Sciatic nerve (tissue), 2 donors: ENCODE data around the gene LRP1B. TPM values are rescaled to one million over a fixed set of nuclear protein-coding genes. Genes with fewer than 3 reads are reported as not detected.

Experiments
- ATAC-seq: fragments of 200-7000 bp; cut with Tn5 transposase; one replicate; pipeline ENCODE4 v1.9.1; 2020; ENCODE audit warnings: mild to moderate bottlenecking, moderate library complexity
- DNase-seq: peaks from one replicate; pipeline ENCODE4 v3.0.0-alpha.2; 2020; ENCODE audit warnings: low spot score
- intact Hi-C: fragments of 100-400 bp; cut with DNase I; formaldehyde crosslinking; loops from one replicate; pipeline ENCODE4 v1.14.2; 2022
- total RNA-seq: library from RNA; stranded (reverse); fragmentation: NEBNext Ultra II Directional; extraction: Animal tissue kit (Norgen Biotek cat#: 25700); gene quantifications from one replicate; pipeline ENCODE4 v1.2.1, GENCODE V29; 2021
- donor health status: DM: no; HTN: no; CAD: no.
- donor health status: DM: no; HTN: no; CAD: no.

The LRP1B gene
- total RNA-seq, 1 donor from 2014 or later = 0.62 TPM

DNA sequence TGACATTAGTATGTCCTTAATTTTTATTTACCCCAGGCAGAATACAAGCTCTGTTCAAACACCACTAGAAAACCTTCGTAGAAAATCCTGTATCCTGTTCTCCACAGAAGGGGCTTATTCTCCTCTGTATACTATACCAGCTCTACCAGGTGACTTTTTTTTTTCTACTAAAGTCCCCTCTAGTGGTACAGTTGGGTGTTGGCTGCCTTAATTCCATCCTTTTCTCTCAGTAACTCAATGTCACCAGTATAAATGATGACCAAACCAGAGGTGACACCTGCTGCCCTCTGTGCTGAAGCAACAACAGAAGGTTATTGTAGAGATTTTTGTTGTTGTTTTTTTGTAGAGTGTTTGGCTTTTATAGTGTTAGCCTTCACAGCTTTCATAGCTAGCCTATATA lies 1322.0 kb downstream of the LRP1B start:
- DNase-seq (no peak), ATAC-seq (no peak)
- intact Hi-C loops = no loop called here

DNA sequence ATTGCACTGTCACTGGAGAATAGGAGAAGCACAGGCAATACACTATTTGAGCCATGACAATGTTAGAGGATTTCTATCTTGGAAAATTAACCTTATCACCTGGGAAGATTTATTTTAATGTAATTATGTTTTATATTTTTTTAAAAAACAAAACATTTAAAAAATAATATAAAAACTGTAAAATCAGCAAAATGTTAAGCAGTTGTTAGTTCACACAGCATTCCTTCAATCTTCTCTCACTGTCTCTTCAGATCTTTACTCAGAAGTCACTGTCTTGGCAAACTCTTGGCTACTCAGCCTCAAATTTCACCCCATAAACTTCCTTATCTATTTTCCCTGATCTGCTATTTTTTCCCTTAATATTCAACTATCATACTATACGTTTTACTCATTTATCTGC lies 1322.6 kb downstream of the LRP1B start:
- DNase-seq = no peak
- ATAC-seq = no peak
- intact Hi-C loops = no loop called here

DNA sequence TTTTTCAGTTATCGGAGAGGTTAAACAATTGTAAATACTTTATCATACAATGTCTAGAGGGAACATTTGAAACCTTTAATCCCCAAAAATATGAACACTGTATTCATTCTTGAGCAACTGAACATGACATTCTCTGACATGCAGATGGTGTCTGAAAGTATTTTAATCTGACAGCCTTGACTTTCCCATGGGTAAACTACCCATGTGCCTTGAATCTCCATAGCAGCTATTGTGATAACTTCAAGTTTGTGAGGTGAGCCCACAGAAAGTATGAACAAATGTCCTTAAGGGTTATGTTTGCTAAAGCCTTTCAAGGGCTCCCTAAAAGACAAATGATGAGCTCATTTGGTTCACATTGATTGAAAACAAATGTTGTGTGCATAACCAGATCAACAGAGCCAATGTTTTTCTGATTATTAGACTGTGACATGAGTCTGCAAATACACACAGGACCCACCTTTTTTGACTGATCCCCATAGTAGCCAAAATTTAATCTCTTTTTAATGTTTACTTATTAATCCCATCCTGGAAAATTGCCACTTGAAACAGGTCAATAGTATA lies 1326.0 kb downstream of the LRP1B start:
- DNase-seq = no peak
- intact Hi-C loops = no loop called here
- ATAC-seq = no peak

DNA sequence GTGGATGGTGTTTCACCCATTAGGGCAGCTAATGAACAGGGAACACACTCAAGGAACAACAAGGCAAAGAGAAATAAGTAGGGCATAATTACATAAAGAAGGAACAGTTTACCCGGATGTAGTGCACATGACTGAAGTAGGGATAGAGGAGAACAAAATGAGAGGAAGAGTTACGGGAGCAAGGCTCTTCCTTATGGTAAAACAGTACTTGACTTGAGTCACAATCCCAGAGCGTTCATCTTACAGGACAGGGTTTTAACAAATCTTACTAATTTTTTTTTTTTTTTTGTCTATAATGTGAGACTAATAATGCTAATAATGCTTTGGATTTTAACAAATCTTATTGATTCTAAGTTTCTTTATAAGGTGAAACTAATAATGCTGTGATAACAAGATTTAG lies 1329.5 kb downstream of the LRP1B start:
- DNase-seq (no peak), ATAC-seq (no peak)
- intact Hi-C loops = no loop called here

DNA sequence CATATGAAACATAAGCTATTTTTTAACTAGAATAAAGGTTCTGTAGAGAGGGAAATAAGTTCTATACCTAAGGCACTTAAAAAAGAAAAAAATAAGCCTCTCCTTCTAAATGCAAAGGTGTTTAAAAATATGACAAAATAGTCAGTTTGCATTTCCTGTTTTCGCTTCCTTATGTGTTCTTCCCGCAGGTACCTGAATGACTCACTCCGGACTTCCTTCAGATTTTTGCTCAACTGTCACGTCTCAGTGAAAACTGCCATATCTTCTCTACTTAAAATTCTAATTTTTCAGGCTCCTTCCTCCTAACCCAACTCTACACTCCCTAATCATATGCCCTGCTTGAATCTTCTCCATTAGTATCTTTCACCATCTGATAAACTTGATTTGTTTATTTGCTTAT lies 1333.1 kb downstream of the LRP1B start:
- intact Hi-C loops = no loop called here
- DNase-seq = no peak
- no peak for ATAC-seq

DNA sequence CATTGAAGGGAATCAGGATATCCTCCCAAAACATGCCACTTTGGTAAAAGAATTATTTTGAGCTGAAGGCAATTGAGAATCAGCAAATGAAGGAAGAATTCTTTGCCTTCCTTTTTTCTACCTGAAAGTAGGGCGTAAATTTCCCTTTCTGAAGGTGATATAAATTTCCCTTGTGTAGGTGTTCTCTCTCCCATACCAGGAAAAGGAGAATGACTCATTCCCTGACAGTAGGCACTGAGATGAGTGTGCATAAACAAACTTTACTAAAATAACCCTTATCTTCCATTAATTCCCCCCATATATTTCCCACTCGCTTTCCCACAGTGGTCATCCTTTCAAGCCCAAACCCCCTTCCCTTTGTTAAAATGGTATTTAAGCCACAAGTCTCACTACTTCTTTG lies 1339.0 kb downstream of the LRP1B start:
- DNase-seq (no peak), ATAC-seq (no peak)
- intact Hi-C loops = no loop called here

DNA sequence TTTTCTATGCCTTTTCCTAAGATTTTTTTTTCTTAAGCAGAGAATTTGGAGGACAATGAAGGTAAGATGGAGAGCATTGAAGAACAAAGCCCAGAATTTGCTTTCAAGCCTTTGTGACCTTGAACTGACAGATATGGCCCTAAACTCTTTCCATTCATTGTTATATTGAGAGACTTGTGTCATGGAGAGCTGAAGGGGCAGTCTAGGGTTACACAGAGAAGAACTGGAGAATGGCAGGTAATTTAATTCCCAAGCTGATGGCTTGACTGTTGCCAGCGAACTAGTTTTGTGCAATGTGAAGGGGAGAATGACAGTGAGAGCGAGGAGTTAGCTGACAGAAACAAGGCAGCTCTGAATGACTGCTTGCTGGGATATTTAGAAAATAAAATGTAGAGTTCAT lies 1344.2 kb downstream of the LRP1B start:
- intact Hi-C loops = no loop called here
- no peak for ATAC-seq
- DNase-seq = no peak

DNA sequence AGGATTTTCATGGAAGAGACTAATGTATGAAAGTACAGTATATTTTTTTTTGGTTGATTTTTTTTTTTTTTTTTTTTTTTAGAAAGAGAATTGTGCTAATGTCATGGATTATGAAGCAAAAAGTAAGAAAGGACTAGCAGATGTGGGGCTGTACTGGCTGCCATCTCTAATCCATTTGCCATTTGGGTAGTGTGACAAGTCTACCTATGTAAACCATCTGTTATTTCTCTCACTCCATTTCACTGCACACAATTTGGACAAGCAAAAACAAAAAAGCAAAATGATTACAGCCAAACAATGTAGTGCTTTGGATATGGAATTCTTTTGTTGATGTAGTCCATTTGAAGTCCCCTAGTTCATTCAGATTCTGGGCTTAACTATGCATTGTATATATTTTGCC lies 1355.4 kb downstream of the LRP1B start:
- DNase-seq (no peak), ATAC-seq (no peak)
- intact Hi-C loops = no loop called here

DNA sequence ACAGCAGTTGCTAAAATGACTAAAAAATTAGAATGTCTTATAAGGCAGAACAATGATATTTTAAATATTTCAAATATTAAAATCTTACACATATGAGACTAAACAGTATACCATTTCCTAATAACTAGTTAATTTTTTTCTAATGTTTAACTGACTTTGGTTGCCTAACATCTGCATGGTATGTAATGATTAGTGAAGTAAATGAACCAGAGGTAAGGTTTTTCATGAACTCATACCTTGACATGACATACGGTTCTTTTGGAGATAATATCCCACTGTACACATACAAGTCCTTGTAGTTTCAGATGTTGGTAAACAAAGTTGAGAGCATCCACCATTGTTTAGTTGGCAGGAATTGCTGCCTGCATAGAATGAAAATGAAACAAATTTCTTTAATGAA lies 1360.2 kb downstream of the LRP1B start:
- no peak for DNase-seq
- no peak for ATAC-seq
- intact Hi-C loops = no loop called here

DNA sequence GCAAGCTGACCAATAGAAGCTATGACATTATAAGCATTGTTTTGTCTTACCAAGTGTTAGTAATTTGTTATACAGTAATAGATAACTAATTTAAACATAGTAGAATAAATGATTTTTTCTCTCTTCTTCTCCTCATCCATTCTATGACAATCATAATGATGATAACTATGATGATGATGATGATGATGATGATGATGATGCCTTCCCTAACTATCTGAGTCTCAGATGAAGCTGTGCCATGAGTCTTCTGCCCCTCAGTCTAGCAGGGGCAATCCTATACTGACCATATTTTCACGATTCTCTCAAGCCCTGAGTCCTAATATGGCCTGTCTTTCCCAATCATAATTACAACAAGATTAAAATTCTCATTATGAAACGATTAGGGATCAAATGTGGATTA lies 1369.0 kb downstream of the LRP1B start:
- no peak for ATAC-seq
- intact Hi-C loops = no loop called here
- no peak for DNase-seq

DNA sequence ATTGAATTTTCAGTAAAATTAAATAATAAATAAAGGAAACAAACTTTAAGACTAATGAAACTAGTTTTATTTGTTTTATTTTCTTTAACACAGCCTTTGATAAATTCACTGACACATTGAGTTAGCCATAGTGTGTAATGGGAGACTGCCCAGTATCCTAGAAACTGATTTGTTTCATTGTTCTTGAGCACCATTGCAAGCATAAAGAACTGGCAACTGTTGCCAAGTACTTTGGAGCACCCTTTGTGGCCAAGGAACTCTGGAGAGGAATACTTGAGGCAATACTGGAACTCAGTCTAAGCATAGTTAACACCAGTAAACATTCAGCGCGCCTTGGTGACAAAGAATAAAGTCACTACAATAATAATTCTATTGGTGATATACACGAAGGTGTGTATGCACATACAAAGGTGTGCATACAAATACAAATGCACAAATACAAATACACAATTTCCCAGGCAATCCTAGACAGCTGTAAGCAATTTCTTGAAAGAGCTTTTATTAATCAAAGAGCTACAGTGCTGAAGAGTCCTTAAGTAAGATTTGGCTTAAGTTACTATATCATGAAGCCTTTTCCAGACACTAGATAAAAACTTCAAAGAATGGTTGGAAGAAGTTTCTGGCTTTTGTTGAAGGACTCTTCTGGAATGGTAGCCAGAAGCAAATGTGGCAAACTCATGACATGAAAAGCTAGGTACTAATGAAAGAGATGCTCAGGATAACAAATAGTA lies 1371.2 kb downstream of the LRP1B start:
- DNase-seq (no peak), ATAC-seq (no peak)
- intact Hi-C loops = loop anchor here (5.0 kb wide), 1 partner anchor 807 kb away; no protein-coding TSS in a partner anchor

DNA sequence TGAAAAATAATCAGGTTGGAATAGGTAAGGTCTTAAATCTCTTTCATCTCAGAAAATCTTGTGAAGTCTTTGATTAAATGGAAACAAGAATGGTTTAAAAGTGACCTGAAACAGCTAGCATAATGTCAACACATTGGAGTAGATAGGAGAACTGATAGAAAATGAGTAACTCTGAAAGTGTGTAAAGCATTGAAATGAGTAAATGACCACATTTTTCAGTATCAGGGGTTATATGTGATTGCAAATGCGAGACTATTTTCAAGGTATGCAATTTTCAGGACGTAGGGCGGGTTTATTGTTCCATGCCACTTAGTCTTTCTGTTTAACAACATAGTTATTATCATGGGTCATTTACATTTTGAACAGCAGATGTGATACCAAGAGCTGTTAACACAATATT lies 1383.2 kb downstream of the LRP1B start:
- ATAC-seq = no peak
- no peak for DNase-seq
- intact Hi-C loops = no loop called here

DNA sequence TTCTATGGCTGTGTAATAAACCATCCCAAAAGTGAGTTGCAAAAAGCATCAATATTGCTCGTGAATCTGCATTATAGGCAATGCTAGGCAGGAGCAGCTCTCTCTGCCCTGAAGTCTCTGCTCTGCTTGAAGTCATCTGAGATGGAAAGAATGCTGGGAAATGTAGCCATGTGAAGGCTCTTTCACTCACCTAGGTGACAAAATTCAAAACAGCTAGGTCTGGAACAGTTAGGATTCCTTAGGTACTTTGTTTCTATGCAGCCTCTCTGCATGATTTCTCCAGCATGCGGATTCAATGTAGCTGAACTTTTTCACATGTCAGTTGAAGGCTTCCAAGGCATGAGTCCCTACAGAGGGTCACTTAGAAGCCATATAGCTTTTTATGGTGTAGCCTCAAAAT lies 1383.7 kb downstream of the LRP1B start:
- intact Hi-C loops = no loop called here
- ATAC-seq = no peak

DNA sequence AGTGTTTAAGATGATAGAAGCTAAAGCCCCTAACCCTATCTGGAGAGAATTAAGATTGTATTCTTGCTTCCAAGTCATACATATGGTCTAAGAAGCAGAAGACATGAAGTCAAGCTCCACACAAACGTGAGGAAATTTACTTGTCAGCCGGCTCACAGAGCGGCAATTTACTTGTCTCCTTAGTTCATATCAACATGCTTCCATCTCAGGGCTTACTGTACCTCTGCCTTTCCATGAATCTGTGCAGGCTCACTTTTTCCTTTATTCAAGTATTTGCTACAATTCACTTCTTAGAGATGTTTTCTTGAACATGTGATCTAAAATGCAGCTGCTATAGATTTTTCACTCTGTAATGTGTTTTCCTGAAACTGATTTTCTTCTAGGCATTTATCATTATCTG lies 1386.4 kb downstream of the LRP1B start:
- ATAC-seq = no peak
- no peak for DNase-seq
- intact Hi-C loops = no loop called here

More for the DNA sequence above, 1383.7 kb downstream of the LRP1B start:
- DNase-seq = no peak

DNA sequence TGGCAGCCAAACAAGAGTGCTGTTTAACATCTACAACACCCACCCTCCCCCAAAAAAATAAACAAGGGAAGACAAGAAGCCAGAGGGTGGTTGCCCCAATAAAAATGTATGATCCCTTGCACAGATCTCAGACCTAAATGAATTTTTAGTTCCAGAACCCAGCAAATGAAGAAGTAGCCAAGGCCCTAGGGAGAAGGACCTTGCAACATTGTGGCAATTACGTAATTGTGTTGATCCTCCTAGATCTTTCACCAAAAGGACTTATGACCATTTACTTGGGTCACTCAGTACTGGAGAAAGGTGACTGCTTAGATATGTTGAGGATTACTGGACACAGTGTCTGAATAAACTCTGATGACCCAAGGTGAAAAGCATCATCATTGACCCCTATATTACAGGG lies 1393.8 kb downstream of the LRP1B start:
- intact Hi-C loops = no loop called here
- DNase-seq (no peak), ATAC-seq (no peak)

DNA sequence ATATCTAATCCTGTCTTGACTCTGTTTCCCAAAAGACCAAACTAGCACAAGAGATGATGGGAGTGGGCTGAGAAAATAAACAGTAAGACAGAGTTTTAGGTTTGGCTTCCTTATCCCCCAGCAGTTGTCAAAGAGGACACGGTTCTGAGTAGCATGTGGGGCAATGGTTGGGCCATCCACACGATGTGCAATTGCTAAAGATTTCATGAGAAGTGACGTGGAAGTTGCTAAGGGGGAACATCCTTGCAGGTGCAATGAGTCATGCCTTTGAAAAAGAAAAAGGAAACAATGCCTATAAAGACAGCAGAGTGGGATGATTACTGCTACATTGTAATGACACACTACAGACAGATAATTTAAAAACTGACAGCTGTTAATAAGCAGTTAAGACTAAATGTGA lies 1395.8 kb downstream of the LRP1B start:
- ATAC-seq (no peak), DNase-seq (no peak)
- intact Hi-C loops = no loop called here

DNA sequence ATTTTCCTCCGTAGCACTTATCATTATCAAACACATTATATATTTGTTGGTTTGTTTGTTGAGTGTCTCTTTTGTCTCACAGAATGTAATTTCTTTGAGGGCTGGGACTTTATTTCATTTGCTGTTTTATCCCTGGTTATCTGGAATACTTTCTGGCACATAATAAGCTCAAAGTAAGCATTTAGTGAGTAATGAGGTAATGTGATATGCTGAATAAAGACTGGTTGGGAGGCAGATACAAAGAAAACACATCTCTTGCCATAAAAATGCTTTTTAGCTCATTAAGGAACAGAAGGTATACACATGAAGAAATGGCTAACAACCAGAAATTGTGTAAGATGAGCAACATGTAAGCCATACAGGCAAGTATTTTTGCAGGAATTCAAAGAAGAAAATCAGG lies 1411.8 kb downstream of the LRP1B start:
- ATAC-seq (no peak), DNase-seq (no peak)
- intact Hi-C loops = no loop called here

DNA sequence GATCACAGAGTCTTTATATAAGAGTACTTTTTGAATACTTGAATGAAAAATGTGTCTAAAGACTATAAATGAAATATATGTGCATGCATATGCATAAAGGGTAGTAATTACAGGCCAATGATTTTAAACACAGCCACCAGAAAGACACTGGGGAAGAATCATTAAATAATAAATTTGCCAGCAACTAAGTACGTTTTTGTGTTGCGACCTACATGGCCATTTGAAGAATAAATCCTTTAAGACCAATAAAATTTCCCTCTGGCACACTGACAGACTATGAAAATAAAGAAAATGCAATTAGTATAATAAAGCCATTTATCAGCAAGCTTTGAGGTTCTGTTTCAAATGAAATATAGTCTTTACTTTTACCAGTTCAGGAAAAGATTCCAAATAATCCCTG lies 1413.3 kb downstream of the LRP1B start:
- DNase-seq (no peak), ATAC-seq (no peak)
- intact Hi-C loops = no loop called here

DNA sequence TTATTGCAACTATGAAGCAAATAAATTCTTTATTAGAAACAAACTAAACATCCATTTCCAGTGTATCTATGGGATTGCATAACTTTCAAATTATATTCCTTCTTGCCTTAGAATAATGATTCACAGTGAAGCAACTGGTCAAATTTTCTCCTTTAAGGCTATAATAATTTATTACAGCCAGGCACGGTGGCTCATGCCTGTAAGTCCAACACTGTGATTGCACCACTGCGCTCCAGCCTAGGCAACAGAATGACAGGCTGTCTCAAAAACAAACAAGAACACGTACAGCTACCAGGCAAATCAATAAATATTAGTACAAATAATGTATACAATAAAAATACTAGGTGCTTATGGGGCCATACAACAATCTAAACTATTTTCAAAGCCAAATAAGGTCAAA lies 1416.2 kb downstream of the LRP1B start:
- no peak for DNase-seq
- no peak for ATAC-seq
- intact Hi-C loops = no loop called here

DNA sequence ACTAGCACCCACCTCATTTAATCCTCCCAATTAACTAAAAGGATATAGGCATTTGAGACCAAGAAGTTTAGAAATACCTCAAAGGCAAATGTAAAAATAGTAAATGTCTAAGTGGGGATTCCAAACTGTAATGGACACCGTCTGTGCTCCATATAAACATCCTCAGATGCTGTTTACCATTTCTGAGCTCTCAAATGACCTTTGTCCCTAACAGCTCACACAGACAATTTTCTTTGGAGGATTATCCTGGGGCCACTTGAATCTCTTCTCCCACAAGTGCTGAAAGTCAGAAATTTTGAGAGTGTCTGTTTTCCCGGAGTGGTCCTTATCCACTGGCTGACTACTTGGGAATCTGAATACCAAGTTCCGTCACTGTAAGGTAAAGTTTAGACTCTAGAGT lies 1418.9 kb downstream of the LRP1B start:
- ATAC-seq = no peak
- intact Hi-C loops = no loop called here
- no peak for DNase-seq

DNA sequence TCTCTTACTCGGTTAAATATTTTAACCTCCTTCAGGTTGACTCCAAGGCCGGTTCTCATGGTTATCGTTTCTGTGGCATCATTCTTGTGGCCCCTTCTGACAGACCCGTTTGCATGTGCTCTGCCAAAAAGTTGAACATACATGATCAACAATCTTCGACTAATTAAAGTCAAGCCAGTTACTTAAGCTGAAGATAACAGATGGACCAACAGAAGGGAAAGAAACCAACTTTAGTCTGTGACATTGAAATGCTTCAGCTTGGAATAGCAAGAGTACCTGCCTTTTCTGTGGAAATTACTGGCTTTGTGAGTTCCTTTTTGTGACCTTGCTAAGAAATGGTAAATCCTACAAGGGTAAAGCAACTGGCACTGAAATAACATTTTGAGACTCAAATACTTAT lies 1429.1 kb downstream of the LRP1B start:
- intact Hi-C loops = no loop called here
- ATAC-seq (no peak), DNase-seq (no peak)
